HG03108 (cell line): Measurements from ENCODE around the gene TSPAN5.
A peak's percentile ranks its signal among the peaks of the same experiment; 100 is the strongest.

ENCODE experiments used
- ATAC-seq: cut with Tn5 transposase; IDR thresholded peaks from one replicate; pipeline ENCODE4 v1.9.1; 2021; ENCODE audit warnings: moderate library complexity; ENCODE audit not compliant: unreplicated experiment

The TSPAN5 gene

DNA sequence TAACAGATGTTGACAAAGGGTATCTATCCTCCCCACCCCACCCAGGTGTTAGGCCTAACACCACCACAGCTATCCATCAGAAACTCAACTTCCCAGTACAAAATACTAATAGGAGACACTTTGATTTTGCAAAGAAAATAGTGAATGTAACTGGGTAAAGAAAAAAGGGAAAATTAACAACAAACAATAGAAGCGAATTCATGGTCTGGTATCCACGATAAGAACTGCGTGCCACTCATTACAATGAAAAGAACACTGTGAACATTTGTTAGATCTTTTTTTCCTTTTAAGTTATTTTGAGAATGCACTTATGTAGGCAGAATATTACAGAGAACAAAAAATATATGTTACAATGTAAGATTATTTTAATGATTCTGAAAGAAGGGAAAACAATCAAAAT, 12.0 kb downstream of the TSPAN5 start:
- ATAC-seq = no peak

DNA sequence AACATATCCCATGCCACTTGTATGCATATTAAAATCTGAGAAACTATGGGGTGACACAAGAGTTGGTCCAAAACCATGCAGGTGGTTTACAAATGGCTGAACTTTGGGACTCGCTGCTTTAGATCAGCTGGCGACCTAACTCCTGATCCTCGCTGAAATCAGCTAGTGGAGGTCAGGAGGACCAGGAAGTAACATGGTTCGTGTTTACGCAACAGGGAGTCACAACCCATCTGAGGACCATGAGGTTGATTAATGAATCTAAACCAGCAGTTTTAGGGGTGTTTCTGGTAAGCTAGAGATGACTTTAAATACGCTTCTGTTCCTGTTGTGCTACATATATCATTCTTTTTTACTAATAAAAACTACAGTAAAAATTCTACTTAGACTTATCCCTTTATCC, 12.9 kb downstream of the TSPAN5 start:
- no peak for ATAC-seq

DNA sequence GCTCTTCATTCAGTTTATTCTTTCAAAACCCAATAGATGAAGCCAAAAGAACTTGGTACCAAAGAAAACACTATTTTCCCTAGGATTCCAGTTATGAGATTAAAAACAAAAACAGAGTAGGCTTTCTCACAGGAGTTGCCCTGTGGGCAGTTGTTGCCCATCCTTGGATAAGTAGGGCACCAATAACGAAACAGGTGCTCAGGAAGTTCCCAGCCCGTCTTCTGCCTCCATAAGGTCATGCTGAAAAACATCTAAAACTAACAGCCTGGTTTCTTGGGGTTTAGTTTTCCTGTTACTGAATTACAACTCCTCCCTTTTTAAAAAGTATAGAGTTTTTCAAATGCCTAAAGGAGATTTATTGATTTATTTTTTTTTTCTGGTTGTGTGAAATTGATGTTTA, 14.7 kb downstream of the TSPAN5 start:
- no peak for ATAC-seq

DNA sequence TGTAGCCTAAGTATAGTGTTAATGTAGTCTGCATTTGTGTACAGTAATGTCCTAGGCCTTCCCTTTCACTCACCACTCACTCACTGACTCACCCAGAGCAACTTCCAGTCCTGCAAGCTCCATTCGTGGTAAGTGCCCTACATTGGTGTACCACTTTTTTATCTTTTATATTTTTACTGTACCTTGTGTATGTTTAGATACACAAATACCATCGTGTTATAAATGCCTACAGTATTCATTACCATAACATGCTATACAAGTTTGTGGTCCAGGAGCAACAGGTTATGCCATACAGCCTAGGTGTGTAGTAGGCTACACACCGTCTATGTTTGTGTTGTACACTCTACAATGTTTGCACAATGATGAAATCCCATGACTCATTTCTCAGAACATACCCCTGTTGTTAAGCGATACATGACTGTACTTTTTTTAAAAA, 15.4 kb downstream of the TSPAN5 start:
- ATAC-seq = no peak

DNA sequence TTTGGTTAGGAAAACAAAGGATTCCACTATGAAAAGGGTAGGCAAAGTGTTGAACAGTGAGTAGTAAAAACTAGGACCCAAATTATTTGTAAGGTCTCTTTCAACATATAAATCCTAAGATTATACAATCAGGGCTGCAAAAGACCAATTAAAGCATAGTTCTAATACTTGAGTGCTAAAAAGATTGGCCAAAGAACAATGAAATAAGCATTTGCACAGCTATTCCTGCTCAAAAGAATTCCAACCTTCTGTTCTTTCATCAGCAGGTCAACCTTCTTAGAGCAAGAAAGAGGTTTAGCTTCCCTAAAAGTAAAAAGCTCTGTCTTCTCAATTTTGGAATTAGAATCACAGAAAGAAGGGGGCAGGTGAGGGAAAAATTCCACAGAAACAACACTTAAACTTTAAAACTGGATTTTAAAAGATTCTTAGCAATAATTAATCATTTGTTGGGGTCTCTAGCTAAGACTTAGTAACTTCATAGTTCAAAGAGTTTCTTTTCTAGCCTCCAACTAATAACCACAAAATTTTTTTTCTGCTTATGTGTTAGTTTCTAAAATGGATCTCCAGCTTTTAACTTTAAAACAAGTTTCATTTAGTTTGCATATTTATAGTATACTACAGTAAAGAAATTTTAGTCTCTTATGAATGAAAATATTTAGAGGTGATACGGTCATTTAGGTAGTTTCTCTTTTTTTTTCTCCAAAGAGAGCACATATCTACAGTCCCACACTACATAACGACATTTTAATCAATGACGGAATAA, 16.3 kb downstream of the TSPAN5 start:
- ATAC-seq = no peak

DNA sequence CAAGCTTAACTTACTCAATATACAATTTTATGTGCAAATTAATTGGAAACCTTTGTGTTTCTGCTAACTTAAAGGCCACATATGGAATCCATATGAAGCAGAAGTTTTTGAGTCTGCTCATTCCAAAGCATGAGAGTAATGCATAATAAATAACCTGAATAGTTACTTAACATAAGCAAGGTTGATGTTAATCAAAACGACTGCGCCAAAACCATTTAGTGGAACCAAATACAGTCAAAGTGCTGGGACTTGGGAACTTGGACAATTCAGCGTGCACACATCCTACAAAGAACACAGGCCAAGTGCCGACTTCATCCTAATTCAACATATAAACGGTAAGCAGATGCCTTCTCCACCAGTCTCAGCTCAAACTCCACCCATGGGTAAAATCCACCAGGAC, 17.0 kb downstream of the TSPAN5 start:
- ATAC-seq = no peak

DNA sequence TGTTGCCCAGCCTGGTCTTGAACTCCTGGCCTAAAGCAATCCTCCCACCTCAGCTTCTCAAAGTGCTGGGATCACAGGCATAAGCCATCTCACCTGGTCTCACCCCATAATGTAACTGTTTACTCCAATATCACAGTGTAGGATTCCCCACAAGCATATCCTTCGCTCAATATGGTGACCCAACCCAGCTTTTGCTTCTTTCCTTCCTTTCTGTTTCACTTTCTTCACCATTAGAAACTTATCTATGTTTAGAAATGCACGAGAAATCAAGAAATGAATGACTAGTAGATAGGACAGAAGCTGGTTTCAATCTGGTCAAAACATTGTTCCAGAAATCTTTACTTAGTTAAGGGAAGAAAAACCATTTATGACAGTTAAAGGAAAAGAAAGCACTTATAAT, 18.9 kb downstream of the TSPAN5 start:
- ATAC-seq = peak; percentile 70

DNA sequence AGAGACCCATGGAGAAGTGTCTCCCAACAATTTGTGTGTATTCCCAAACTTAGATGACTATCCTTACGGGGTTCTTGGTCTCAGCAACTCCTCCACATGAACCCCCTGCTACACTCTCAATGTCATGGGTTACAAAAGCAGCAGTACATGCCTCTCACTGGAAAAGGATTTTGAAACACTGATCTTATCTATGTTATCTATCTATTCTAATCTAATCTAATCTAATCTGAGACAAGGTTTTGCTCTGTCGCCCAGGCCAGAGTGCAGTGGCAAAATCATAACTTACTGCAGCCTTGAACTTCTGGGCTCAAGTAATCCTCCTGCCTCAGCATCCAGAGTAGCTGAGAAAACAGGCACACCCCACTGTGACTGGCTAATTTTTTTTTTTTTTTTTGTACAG, 19.3 kb downstream of the TSPAN5 start:
- no peak for ATAC-seq

DNA sequence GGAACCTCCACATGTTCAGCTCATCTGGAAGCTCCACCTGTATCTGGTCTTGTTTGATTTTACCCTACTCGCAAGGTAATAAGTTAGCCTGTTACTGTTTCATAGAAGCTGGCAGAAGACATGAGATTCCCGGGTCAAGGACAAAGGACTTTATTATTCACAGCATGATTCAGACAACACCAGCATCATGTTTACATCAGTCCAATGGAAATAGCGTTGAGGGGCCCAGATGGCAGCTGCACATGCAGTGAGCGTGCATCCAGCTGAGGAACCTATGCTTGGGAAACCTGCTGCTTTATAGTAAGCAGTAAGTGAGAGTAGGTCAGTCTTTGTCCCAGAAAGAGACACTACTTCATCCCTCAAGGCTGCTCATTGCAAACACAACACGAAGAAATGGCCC, 19.8 kb downstream of the TSPAN5 start:
- ATAC-seq = no peak

DNA sequence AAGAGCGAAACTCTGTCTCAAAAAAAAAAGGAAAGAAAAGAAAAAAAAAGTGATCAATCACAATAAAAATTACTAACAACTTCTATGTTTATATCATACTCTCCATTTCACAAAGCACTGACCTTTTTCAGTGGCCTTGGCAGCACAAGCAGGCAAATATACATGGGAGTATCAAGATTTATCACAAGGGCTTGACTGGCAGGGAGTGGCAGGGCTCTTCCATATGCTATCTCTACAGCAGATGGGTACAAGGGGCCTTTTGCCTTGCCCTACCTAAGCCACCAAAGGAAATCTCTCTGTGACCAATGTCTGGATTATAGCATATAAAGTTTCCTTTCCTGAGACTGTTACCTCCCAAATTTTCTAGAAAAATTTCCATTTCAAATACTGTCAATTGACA, 24.4 kb downstream of the TSPAN5 start:
- ATAC-seq = no peak

DNA sequence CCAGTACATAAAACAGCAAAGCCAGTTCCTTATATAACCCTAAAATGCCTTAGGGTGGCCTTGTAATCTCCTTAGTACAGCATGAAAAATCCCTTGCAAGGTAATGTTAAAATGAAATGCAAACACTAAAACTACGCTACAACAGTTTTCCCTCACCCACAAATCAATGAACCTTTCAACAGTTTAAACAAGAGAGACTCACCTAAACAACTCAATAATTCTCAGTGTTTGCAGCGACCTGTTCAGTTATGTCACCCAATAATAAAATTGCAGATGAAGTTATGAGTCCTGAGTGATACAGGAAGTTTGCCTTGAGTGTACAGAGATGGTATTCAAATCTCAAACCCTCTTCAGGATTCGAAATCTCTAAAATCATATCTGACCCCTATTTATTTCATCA, 25.3 kb downstream of the TSPAN5 start:
- ATAC-seq = no peak

DNA sequence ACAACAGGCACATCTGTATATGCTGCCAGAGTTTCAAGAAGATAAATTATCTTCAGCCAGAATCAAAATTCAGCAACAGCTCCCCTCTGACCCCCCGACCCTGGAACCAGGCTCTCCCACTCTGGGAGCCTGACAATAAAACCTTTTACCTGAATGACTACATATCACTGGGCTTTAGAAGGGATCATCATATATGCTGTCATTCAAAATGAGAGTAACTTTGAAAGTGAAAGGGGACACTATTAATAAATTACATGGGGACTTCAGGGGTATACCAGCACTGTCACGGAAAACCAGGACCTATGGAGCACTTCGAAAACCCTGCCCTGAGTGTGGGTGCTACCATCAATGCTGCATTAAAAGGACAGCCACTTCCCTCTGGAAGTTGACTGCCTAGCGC, 26.2 kb downstream of the TSPAN5 start:
- no peak for ATAC-seq

DNA sequence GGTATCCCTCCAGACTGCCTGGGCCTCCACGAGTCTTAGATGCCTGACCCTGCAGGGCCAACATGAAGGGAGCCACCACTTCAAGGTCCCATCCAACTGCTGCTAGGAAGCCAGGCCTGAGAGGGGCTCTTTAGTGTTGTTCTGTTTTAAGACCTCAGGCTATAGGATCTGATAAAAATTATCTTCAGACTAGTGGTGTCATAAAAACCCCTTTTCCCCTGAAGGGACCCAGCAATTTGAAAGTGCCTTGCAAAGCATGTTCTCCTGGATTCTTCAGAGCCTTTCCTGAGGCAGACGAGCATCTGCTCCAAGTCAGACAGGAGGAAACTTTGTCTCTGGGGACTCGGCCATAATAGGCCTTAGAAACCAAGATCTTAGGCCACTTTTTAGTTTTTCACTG, 26.9 kb downstream of the TSPAN5 start:
- ATAC-seq = no peak

DNA sequence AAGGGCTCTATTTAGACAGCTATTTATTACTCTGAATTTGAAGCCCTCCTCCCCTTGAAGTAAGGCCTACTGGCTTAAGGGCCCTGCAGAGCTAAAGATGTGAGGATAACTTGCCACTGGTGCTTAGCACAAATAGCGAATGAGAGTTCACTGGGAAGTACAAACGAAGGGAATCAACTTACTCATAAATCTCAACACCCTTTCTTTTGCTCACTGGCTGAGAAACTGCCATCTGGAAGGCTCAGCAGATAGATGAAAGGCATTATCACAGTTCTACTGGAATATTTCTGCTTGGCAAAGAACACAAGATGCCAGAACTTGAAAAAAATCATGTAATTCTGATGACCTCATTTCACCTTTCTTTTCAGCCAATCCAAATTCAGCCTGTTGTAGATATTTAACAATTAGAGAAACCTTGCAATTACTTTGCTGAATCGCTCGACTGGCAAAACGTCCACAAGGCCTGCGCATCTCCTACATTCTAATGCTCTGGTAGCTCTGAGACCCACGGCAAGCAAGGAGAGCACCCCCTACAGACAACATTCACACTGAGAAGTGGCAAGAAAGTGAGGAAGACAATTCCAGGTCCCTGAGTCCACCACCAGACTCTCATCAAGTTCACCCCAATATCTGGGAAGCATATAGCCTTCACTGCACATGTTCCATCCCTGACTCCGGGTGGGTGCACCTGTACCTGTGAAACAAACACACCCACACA, 27.5 kb downstream of the TSPAN5 start:
- no peak for ATAC-seq

DNA sequence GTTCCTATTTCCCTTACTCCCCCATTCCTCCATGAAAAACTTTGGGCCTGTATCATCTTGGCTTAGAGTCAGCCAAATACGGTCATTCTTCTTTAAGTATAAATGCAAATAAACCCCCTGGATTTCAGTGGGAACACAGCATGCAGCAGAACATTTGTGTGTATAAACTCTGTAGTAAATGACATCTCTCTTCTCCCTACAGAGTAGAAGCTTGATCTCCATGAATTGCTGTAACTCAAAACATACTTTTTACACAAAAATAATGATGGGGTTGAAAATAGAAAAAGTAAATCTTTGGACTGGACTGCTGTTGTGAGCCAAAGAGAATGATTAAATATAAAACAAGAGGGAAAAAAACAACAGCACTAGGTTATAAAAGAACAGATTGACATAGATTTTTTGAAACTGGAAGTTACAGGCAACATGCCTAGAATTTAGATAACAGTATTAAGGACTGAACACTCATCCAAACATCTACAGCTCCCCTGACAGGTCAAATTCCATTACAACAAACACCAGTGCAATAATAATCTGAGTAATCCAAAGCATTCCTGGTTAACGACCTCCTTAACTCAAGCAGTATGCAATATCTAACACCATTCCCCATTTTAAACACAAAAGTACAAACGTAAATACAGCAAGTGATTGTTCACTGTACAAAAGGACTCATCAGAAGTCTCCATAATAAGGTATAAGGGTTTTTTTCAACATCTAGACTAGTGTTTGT, 30.7 kb downstream of the TSPAN5 start:
- no peak for ATAC-seq

DNA sequence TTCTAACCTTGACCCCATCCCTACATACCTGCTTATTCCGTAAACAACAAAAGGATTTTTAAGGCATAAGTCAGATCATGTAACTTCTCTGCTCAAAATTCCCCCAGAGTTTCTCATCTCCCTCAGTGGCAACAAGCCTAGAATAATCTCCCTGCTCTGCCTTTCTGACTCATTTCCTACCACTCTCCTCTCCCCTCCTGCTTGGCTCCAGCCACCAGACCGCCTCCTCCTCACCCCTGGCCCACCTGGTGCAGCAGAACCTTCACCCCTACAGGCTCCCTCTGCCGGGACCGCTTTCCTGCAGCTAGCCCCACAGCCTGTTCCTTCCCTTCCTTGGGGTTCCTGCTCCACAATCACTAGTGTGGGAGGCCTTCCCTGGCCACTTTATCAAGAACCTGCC, 32.1 kb downstream of the TSPAN5 start:
- ATAC-seq = no peak

DNA sequence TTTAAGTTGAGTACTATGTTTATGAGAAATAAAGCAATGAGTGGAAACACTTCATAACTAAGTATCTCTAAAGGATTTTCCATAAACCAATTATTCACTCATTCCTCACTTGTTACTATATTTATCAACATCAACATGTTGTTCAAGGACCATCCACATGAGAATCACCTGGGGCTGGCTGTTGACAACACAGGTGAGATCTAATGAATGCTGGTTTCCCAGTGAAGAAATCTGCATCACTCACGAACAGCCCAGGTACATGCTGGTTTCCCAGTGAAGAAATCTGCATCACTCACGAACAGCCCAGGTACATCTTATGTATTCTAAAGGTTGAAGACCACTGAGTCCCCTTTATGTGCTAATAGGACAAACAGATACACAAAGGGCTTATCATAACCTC, 32.5 kb downstream of the TSPAN5 start:
- no peak for ATAC-seq

DNA sequence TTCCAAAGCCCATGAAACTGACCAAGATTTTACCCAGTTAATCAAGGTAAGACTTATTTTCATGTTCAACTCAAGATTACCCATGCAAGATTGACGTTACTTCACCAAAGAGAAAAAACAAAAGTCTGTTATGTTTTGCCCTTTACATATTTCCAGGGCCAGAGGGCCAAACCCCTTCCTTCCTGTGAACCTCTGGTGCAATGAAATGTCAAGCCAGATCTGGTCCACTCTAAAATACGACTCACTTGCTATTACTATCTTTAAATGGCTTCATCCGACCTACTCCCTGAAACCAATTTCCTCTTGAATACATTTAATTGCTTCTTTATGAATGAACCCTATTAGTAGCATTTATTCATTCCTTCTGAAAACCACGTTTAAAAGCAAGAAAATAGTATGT, 33.0 kb downstream of the TSPAN5 start:
- ATAC-seq = no peak

DNA sequence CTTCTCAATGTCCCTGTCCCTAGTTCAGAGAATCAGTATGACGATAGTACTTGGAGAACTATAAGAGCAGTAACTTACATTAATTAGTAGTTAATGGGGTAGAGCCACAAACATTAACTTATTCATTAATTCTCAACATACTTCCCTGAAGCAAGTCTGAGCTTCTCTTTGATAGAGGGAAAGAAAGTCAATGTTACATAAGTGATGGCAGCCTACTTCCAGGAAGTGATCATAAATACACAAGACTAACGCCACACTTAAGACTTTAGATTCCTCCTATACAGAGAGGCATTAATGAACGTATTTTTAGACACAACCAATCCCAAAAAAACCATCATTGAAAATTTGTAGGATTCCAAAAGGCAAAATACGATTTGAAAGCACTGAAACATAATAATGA, 33.8 kb downstream of the TSPAN5 start:
- no peak for ATAC-seq

DNA sequence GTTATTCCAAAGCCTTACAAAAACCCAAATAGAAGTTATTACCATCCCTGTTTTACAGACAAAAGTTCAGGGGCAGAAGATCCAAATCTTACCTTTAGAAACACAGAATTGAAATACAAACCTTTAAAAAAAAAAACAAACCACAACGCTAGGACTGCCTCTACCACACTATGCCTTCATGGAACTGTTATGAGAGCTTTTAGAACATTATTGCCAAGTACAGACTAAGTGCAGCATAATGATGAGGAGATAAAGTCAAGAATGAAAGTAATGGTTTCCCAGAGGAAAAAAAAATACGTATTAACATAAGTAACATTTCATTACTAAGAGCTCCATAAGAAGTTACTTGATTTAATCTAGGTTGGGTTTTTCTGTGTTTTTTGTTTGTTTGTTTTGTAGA, 34.3 kb downstream of the TSPAN5 start:
- ATAC-seq = no peak

DNA sequence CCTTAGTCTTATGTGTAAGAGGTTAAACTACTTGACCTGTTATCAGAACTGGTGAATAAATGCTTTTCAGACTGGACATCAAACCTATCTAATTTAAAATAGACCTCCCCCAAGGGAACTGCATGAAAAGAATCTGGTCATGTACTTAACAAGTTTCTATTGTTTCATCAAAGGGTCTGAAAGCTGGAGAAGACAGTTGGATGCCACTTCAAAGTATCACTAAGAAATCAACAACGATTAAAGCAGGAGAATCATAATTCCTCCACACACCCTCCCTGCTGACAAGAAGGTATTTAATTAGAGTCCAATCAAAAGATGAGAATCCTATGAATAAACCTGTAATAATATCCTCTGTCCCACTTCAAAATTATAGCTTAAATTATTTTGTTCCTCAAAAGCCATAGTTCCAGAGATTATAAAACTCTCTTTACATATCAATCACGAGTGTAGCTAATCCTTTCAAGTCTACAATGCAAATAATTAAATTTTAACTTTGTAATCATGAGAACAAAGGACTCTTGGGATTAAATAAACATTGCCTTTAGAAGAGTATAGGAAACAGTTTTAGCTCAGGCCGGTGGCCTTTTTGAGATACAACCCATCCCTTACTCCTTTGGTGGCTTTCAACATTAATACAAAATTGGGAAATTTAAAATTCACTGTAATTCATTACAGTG, 35.1 kb downstream of the TSPAN5 start:
- no peak for ATAC-seq
